Measurements from ENCODE around the gene SNRNP48. TPM values are rescaled to one million over a fixed set of nuclear protein-coding genes. Genes with fewer than 3 reads are reported as not detected.

SNRNP48 gene
- total RNA-seq, 1 experiment from 2014 or later, result 17.6 TPM

DNA sequence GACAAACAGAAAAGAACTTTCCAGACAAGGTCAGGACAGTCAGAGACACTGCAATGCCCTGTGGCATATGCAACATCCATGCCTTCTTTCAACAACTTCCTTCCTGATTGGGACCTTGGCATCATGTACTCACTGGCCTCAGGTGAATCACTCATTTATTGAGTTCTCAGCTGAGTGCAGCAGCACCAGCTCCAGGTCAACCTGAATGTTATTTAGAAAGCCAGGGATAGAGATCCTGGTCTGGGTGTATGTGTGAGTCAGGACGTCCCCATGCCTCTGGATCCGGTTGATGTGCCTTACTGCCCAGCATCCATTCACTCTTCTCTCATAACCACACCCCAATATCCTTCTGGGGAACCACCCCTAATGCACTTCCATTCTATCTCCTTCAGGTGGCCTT, 54.4 kb downstream of the SNRNP48 start:
- POLR2A ChIA-PET, result no interaction called here
- CTCF ChIA-PET, result no interaction called here
- DNase-seq (ENCODE audit: low spot score) (no peak), ATAC-seq (no peak)
- H3K4me1 Mint-ChIP-seq, result no peaks in the 10 kb centered on the region
- H3K36me3 Mint-ChIP-seq, result no peaks in the 10 kb centered on the region
- no peak for TF ChIP-seq ZNF138 (CRISPR knock-in tag; conservative IDR thresholded peaks at IDR 0.05)
- TF ChIP-seq, protein P1, sequence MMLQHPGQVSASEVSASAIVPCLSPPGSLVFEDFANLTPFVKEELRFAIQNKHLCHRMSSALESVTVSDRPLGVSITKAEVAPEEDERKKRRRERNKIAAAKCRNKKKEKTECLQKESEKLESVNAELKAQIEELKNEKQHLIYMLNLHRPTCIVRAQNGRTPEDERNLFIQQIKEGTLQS (CRISPR knock-in tag; conservative IDR thresholded peaks at IDR 0.05), result no peak
- TF ChIP-seq, protein P2, sequence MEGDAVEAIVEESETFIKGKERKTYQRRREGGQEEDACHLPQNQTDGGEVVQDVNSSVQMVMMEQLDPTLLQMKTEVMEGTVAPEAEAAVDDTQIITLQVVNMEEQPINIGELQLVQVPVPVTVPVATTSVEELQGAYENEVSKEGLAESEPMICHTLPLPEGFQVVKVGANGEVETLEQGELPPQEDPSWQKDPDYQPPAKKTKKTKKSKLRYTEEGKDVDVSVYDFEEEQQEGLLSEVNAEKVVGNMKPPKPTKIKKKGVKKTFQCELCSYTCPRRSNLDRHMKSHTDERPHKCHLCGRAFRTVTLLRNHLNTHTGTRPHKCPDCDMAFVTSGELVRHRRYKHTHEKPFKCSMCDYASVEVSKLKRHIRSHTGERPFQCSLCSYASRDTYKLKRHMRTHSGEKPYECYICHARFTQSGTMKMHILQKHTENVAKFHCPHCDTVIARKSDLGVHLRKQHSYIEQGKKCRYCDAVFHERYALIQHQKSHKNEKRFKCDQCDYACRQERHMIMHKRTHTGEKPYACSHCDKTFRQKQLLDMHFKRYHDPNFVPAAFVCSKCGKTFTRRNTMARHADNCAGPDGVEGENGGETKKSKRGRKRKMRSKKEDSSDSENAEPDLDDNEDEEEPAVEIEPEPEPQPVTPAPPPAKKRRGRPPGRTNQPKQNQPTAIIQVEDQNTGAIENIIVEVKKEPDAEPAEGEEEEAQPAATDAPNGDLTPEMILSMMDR (IDR thresholded peaks at IDR 0.05), result no peak
- H3K9me3 Mint-ChIP-seq, result no peaks in the 10 kb centered on the region
- no peak overlapping the region for H3K4me3 Mint-ChIP-seq
- no peak overlapping the region for H3K27ac Mint-ChIP-seq
- H3K27me3 Mint-ChIP-seq (ENCODE audit: low read depth), result no peaks in the 10 kb centered on the region; the same call in 1 of the 2 replicates

DNA sequence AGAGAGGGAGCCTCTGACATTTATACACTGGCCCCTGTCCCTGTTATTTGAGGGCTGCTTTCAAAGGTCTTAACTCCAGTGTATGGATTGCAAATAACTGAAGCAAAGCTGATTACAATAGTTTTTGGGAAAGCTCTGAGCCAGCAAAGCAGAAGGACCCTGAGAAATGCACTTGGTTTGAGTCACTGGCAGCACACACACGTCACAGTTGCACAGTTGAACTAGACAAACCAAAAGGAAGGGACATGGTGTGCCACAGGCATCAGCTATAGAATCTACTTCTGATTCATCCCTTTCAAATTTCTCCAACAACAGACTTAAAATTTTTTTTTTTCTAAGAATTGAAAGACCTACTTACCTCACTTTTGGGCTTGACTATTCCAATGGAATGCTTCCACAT, 56.4 kb downstream of the SNRNP48 start:
- Mint-ChIP-seq H3K27ac (no peak overlapping the region), H3K36me3 (no peaks in the 10 kb centered on the region), H3K27me3 (ENCODE audit: low read depth) (no peaks in the 10 kb centered on the region; the same call in 1 of the 2 replicates), H3K4me3 (no peak overlapping the region), H3K4me1 (no peaks in the 10 kb centered on the region), H3K9me3 (no peaks in the 10 kb centered on the region)
- CTCF ChIA-PET, result no interaction called here
- POLR2A ChIA-PET, result interaction anchor here (0.5 kb wide), 1 partner anchor 155 kb away, joined by 3 read pairs; no protein-coding TSS in a partner anchor
- DNase-seq (ENCODE audit: low spot score) (no peak), ATAC-seq (no peak)
- TF ChIP-seq ZNF232 (CRISPR knock-in tag; IDR thresholded peaks at IDR 0.05), result no peak
- TF ChIP-seq, protein P3, sequence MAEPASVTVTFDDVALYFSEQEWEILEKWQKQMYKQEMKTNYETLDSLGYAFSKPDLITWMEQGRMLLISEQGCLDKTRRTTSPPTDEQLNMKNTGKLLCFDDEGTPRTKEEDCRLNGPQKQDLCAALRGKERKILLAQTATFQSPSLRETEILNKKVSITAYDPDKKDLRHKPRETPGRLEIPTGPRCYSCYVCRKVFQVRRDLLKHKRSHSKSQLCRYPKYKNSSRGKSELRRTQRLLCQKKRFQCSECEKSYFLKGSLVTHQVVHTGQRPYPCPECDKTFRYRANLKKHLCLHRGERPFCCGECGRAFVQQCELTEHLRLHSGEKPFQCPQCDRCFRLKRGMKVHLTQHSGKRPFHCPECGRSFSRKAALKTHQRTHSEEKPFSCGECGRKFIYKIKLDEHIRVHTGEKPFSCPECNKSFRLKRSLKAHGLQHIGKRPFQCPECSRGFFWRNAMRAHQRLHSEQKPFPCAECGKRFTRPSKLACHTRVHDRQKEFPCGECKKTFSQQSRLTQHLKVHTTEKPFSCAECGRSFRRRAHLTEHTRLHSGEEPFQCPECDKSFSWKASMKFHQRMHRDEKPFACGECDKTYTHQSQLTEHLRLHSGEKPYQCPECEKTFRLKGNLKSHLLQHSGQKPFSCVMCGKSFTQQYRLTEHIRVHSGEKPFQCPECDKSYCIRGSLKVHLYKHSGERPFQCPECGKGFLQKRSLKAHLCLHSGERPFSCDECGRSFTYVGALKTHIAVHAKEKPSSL (CRISPR knock-in tag; conservative IDR thresholded peaks at IDR 0.05), result no peak
- no peak for TF ChIP-seq NR2C2 (CRISPR knock-in tag; IDR thresholded peaks at IDR 0.05)

DNA sequence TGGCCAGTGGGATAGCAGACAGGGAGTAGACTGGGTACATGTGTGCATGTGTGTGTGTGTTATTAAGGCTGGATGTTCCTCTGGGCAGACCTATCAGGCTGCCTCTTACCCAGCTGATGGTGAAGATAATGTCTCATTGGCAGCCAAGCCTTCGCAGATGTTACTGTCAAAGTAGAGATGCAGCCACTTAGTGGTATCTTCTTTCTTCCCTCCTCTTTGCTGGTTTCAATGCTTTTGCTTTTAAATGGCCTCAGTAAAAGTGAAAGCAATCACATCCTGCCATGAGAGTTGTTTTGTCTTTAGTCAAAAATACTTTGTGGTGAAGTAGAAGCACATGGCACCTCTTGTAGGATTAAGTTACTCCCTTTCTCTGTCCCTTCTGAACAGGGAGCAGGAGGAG, 57.5 kb downstream of the SNRNP48 start:
- H3K27me3 Mint-ChIP-seq (ENCODE audit: low read depth), result no peaks in the 10 kb centered on the region; the same call in 1 of the 2 replicates
- H3K4me1 Mint-ChIP-seq, result no peaks in the 10 kb centered on the region
- DNase-seq (ENCODE audit: low spot score) (no peak), ATAC-seq (no peak)
- H3K9me3 Mint-ChIP-seq, result no peaks in the 10 kb centered on the region
- H3K27ac Mint-ChIP-seq, result no peak overlapping the region
- ChIA-PET CTCF (no interaction called here), POLR2A (no interaction called here)
- no peak overlapping the region for H3K4me3 Mint-ChIP-seq
- no peaks in the 10 kb centered on the region for H3K36me3 Mint-ChIP-seq
- no peak for TF ChIP-seq JUN (CRISPR knock-in tag; IDR thresholded peaks at IDR 0.05)
- no peak for TF ChIP-seq TCF7 (CRISPR knock-in tag; IDR thresholded peaks at IDR 0.05; ENCODE audit: low read depth)
- TF ChIP-seq, protein P4, sequence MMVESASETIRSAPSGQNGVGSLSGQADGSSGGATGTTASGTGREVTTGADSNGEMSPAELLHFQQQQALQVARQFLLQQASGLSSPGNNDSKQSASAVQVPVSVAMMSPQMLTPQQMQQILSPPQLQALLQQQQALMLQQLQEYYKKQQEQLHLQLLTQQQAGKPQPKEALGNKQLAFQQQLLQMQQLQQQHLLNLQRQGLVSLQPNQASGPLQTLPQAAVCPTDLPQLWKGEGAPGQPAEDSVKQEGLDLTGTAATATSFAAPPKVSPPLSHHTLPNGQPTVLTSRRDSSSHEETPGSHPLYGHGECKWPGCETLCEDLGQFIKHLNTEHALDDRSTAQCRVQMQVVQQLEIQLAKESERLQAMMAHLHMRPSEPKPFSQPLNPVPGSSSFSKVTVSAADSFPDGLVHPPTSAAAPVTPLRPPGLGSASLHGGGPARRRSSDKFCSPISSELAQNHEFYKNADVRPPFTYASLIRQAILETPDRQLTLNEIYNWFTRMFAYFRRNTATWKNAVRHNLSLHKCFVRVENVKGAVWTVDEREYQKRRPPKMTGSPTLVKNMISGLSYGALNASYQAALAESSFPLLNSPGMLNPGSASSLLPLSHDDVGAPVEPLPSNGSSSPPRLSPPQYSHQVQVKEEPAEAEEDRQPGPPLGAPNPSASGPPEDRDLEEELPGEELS (CRISPR knock-in tag; IDR thresholded peaks at IDR 0.05), result no peak
- TF ChIP-seq, protein P5, sequence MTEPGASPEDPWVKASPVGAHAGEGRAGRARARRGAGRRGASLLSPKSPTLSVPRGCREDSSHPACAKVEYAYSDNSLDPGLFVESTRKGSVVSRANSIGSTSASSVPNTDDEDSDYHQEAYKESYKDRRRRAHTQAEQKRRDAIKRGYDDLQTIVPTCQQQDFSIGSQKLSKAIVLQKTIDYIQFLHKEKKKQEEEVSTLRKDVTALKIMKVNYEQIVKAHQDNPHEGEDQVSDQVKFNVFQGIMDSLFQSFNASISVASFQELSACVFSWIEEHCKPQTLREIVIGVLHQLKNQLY (CRISPR knock-in tag; IDR thresholded peaks at IDR 0.05), result no peak
- no peak for TF ChIP-seq ELF4 (CRISPR knock-in tag; IDR thresholded peaks at IDR 0.05; ENCODE audit: low read depth)
- no peak for TF ChIP-seq HMGA2 (CRISPR knock-in tag; IDR thresholded peaks at IDR 0.05)
- TF ChIP-seq, protein P6, sequence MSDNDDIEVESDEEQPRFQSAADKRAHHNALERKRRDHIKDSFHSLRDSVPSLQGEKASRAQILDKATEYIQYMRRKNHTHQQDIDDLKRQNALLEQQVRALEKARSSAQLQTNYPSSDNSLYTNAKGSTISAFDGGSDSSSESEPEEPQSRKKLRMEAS (CRISPR knock-in tag; IDR thresholded peaks at IDR 0.05), result no peak
- TF ChIP-seq, protein P1 (CRISPR knock-in tag; conservative IDR thresholded peaks at IDR 0.05), result no peak
- TF ChIP-seq, protein P7, sequence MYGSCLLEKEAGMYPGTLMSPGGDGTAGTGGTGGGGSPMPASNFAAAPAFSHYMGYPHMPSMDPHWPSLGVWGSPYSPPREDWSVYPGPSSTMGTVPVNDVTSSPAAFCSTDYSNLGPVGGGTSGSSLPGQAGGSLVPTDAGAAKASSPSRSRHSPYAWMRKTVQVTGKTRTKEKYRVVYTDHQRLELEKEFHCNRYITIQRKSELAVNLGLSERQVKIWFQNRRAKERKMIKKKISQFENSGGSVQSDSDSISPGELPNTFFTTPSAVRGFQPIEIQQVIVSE (CRISPR knock-in tag; IDR thresholded peaks at IDR 0.05; ENCODE audit: borderline replicate concordance), result no peak
- TF ChIP-seq EMX1 (CRISPR knock-in tag; IDR thresholded peaks at IDR 0.05), result no peak
- TF ChIP-seq, protein P8, sequence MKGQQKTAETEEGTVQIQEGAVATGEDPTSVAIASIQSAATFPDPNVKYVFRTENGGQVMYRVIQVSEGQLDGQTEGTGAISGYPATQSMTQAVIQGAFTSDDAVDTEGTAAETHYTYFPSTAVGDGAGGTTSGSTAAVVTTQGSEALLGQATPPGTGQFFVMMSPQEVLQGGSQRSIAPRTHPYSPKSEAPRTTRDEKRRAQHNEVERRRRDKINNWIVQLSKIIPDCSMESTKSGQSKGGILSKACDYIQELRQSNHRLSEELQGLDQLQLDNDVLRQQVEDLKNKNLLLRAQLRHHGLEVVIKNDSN (CRISPR knock-in tag; IDR thresholded peaks at IDR 0.05), result no peak
- TF ChIP-seq, protein P9, sequence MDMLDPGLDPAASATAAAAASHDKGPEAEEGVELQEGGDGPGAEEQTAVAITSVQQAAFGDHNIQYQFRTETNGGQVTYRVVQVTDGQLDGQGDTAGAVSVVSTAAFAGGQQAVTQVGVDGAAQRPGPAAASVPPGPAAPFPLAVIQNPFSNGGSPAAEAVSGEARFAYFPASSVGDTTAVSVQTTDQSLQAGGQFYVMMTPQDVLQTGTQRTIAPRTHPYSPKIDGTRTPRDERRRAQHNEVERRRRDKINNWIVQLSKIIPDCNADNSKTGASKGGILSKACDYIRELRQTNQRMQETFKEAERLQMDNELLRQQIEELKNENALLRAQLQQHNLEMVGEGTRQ (CRISPR knock-in tag; IDR thresholded peaks at IDR 0.05), result no peak
- TF ChIP-seq, protein P10, sequence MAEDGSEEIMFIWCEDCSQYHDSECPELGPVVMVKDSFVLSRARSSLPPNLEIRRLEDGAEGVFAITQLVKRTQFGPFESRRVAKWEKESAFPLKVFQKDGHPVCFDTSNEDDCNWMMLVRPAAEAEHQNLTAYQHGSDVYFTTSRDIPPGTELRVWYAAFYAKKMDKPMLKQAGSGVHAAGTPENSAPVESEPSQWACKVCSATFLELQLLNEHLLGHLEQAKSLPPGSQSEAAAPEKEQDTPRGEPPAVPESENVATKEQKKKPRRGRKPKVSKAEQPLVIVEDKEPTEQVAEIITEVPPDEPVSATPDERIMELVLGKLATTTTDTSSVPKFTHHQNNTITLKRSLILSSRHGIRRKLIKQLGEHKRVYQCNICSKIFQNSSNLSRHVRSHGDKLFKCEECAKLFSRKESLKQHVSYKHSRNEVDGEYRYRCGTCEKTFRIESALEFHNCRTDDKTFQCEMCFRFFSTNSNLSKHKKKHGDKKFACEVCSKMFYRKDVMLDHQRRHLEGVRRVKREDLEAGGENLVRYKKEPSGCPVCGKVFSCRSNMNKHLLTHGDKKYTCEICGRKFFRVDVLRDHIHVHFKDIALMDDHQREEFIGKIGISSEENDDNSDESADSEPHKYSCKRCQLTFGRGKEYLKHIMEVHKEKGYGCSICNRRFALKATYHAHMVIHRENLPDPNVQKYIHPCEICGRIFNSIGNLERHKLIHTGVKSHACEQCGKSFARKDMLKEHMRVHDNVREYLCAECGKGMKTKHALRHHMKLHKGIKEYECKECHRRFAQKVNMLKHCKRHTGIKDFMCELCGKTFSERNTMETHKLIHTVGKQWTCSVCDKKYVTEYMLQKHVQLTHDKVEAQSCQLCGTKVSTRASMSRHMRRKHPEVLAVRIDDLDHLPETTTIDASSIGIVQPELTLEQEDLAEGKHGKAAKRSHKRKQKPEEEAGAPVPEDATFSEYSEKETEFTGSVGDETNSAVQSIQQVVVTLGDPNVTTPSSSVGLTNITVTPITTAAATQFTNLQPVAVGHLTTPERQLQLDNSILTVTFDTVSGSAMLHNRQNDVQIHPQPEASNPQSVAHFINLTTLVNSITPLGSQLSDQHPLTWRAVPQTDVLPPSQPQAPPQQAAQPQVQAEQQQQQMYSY (CRISPR knock-in tag; IDR thresholded peaks at IDR 0.05), result no peak
